B cell (primary cell): Measurements from ENCODE around the gene RNF220. TPM values are rescaled to one million over a fixed set of nuclear protein-coding genes. Genes with fewer than 3 reads are reported as not detected.

Experiments
- ATAC-seq: fragments of 200-7000 bp; cut with Tn5 transposase; one replicate; pipeline ENCODE4 v1.10.0; 2021; ENCODE audit warnings: low read depth, mild to moderate bottlenecking, moderate number of reproducible peaks, moderate library complexity
- CTCF ChIA-PET: fragments of 350-600 bp; sonication (Branson Sonifier 250); formaldehyde crosslinking; loops from one replicate; lab custom pipeline; 2021; ENCODE audit warnings: antibody characterized with exemption, inconsistent platforms; lab: Charles Lee
- POLR2A ChIA-PET: fragments of 350-600 bp; sonication (Branson Sonifier 250); formaldehyde crosslinking; loops from one replicate; lab custom pipeline; 2021; ENCODE audit warnings: antibody characterized with exemption; lab: Charles Lee
- DNase-seq: peaks from one replicate; pipeline ENCODE4 v3.0.0; 2013
- H2AFZ ChIP-seq: 2 replicates; pipeline ENCODE4 v1.6.1; 2012; ENCODE audit warnings: mild to moderate bottlenecking, low read depth, low read length; ENCODE audit not compliant: insufficient read depth, poor library complexity, severe bottlenecking
- H3K27ac ChIP-seq, 2 donors: 1 replicate in 1 of 2; 2 replicates in 1 of 2; pipeline ENCODE4 v1.5.1; 2012 to 2013; ENCODE audit warnings: low read length in 2 of 2, mild to moderate bottlenecking in 2 of 2, moderate library complexity in 1 of 2
- H3K27me3 ChIP-seq, 4 experiments: fragments of 200-600 bp in 1 of 4; sonication (generic) in 1 of 4; replicated peaks in 1 of 4; 1 replicate in 2 of 4; 2 replicates in 2 of 4; pipeline versions ENCODE4 v1.6.1 to v1.7.0; 2013 to 2016; ENCODE audit warnings: low read length in 3 of 4, mild to moderate bottlenecking in 2 of 4, mixed read lengths in 1 of 4, moderate library complexity in 1 of 4; ENCODE audit not compliant: insufficient read depth in 4 of 4, control insufficient read depth in 3 of 4; ENCODE audit errors: control extremely low read depth in 1 of 4
- H3K36me3 ChIP-seq, 2 experiments: replicated peaks in 1 of 2; 1 replicate in 1 of 2; 2 replicates in 1 of 2; pipeline versions ENCODE4 v1.6.1 to v1.7.1; 2013; ENCODE audit warnings: low read length in 1 of 2; ENCODE audit not compliant: insufficient read depth in 2 of 2, control insufficient read depth in 1 of 2; ENCODE audit errors: control extremely low read depth in 1 of 2, extremely low read depth in 1 of 2
- H3K4me1 ChIP-seq, 2 donors: fragments of 200-600 bp in 1 of 2; sonication (generic) in 1 of 2; 1 replicate in 1 of 2; 2 replicates in 1 of 2; pipeline versions ENCODE4 v1.5.1 to v1.6.1; 2013 to 2017; ENCODE audit warnings: low read length in 2 of 2; ENCODE audit not compliant: control insufficient read depth in 2 of 2, insufficient read depth in 2 of 2
- H3K4me2 ChIP-seq: replicated peaks from 2 replicates; pipeline ENCODE3; 2012; ENCODE audit warnings: mild to moderate bottlenecking, low read depth, low read length; ENCODE audit not compliant: poor library complexity, severe bottlenecking
- H3K4me3 ChIP-seq, 5 experiments: fragments of 200-600 bp in 1 of 5; sonication (generic) in 1 of 5; 1 replicate in 3 of 5; 2 replicates in 2 of 5; pipeline versions ENCODE4 v1.5.1 to v1.7.0; 2011 to 2016; ENCODE audit warnings: low read length in 4 of 5, mild to moderate bottlenecking in 4 of 5, low read depth in 2 of 5, control low read depth in 1 of 5, moderate library complexity in 1 of 5; ENCODE audit not compliant: insufficient read depth in 1 of 5; ENCODE audit errors: control extremely low read depth in 1 of 5, extremely low read depth in 1 of 5
- H3K79me2 ChIP-seq: fragments of 200-600 bp; sonication (generic); one replicate; pipeline ENCODE4 v1.6.0; 2016; ENCODE audit warnings: low read length; ENCODE audit not compliant: control insufficient read depth, insufficient read depth
- H3K9ac ChIP-seq: fragments of 200-600 bp; sonication (generic); 2 replicates; pipeline ENCODE4 v1.6.1; 2017; ENCODE audit warnings: mild to moderate bottlenecking, low read length, moderate library complexity
- H3K9me3 ChIP-seq, 3 donors: one replicate each; pipeline versions ENCODE4 v1.6.1 to v1.7.1; 2013; ENCODE audit warnings: low read length in 2 of 3; ENCODE audit not compliant: control insufficient read depth in 2 of 3, insufficient read depth in 1 of 3; ENCODE audit errors: control extremely low read depth in 1 of 3
- H4K20me1 ChIP-seq: 2 replicates; pipeline ENCODE4 v1.6.0; 2012; ENCODE audit warnings: mild to moderate bottlenecking, low read length; ENCODE audit not compliant: insufficient read depth, control insufficient read depth, poor library complexity, severe bottlenecking
- H3K27ac Mint-ChIP-seq: one replicate; pipeline ENCODE4 v1.8.0; 2021; ENCODE audit warnings: mixed read lengths
- H3K27me3 Mint-ChIP-seq: one replicate; pipeline ENCODE4 v1.8.0; 2021; ENCODE audit warnings: mixed read lengths
- H3K4me1 Mint-ChIP-seq: one replicate; pipeline ENCODE4 v1.8.0; 2021; ENCODE audit warnings: mixed read lengths
- H3K4me3 Mint-ChIP-seq: one replicate; pipeline ENCODE4 v1.8.0; 2021; ENCODE audit warnings: mixed read lengths
- H3K9me3 Mint-ChIP-seq: one replicate; pipeline ENCODE4 v1.8.0; 2022; ENCODE audit warnings: mixed read lengths; ENCODE audit not compliant: insufficient read depth
- CTCF ChIP-seq: fragments of 200-600 bp; IDR thresholded peaks from one replicate; pipeline ENCODE4 v1.8.0; 2022; ENCODE audit warnings: antibody characterized with exemption, mild to moderate bottlenecking
- EZH2 ChIP-seq: IDR thresholded peaks from 2 replicates; pipeline ENCODE4 v1.6.1; 2012; ENCODE audit warnings: borderline replicate concordance, low read depth, mild to moderate bottlenecking, moderate library complexity, low read length; ENCODE audit not compliant: insufficient read depth, poor library complexity, severe bottlenecking
- WGBS: methylation state at CpG from one replicate; pipeline ENCODE4 v1.1.5; 2013; ENCODE audit warnings: missing lambda C conversion rate; ENCODE audit not compliant: insufficient coverage; 5-methylcytosine and 5-hydroxymethylcytosine counted together
- intact Hi-C: fragments of 100-400 bp; cut with micrococcal nuclease; formaldehyde crosslinking; loops from one replicate; pipeline ENCODE4 v1.10.0; 2022
- polyA plus RNA-seq: library from polyadenylated mRNA; depleted of rRNA; stranded (reverse); fragments of >200 nt; gene quantifications from 2 replicates; pipeline ENCODE4 v1.2.3, GENCODE V29; 2012
- total RNA-seq, 2 donors: library from RNA; stranded (reverse); fragments of 120-200 nt in 1 of 2; gene quantifications; 1 replicate in 1 of 2; 2 replicates in 1 of 2; pipeline versions ENCODE4 v1.2.3 to v1.2.4, GENCODE V29; 2013 to 2022

The RNF220 gene
- total and polyA plus RNA-seq, 2 donors (not counting 1 experiment from before 2014, with no cell fraction given): 115 to 141 TPM

- TF ChIP-seq EZH2 (no peak), CTCF (no peak)
- Histone ChIP-seq H3K4me2 (no peak overlapping the region), H3K4me1 (no peaks in the 10 kb centered on the region), H3K9me3 (no peaks in the 10 kb centered on the region), H3K79me2 (no peaks in the 10 kb centered on the region), H4K20me1 (no peaks in the 10 kb centered on the region), H3K36me3 (no peaks in the 10 kb centered on the region), H3K4me3 (no peak overlapping the region), H3K27ac (no peak overlapping the region), H3K9ac (no peak overlapping the region), H3K27me3 (peaks cover 0 to 16% (median 8%) of the 10 kb centered on the region in 4 experiments), H2AFZ (no peak overlapping the region)
- Mint-ChIP-seq H3K27ac (no peak overlapping the region), H3K27me3 (peaks cover 22% of the 10 kb centered on the region), H3K4me3 (no peak overlapping the region), H3K9me3 (no peaks in the 10 kb centered on the region), H3K4me1 (no peaks in the 10 kb centered on the region)
- WGBS: 13% methylated on average over 1 of the region's 1 CpG
- ChIA-PET CTCF (no interaction called here), POLR2A (no interaction called here)
- intact Hi-C loops: no loop called here
- no peak for ATAC-seq
- DNase-seq: no peak
Measured at GRCh38 chr1:44389437-44389836, 15.6 kb upstream of the RNF220 start.

GRCh38 chr1:44390277-44390676 is 14.8 kb upstream of the RNF220 start:
- Histone ChIP-seq H3K27ac (no peak overlapping the region), H3K4me3 (no peak overlapping the region), H2AFZ (no peak overlapping the region), H4K20me1 (no peaks in the 10 kb centered on the region), H3K36me3 (no peaks in the 10 kb centered on the region), H3K79me2 (no peaks in the 10 kb centered on the region), H3K4me1 (no peaks in the 10 kb centered on the region), H3K9me3 (no peaks in the 10 kb centered on the region), H3K27me3 (peaks cover 0 to 16% (median 10%) of the 10 kb centered on the region in 4 experiments), H3K4me2 (no peak overlapping the region), H3K9ac (no peak overlapping the region)
- DNase-seq (no peak), ATAC-seq (no peak)
- WGBS: 60% methylated on average over 1 of the region's 1 CpG
- no peak overlapping the region for H3K27ac Mint-ChIP-seq
- no peak overlapping the region for H3K4me3 Mint-ChIP-seq
- TF ChIP-seq CTCF: no peak
- intact Hi-C loops: no loop called here
- POLR2A ChIA-PET: no interaction called here
- CTCF ChIA-PET: interaction anchor here (1.0 kb wide), 1 partner anchor 12 kb away, joined by 4 read pairs; no protein-coding TSS in a partner anchor
- peaks cover 24% of the 10 kb centered on the region for H3K27me3 Mint-ChIP-seq
- H3K9me3 Mint-ChIP-seq: no peaks in the 10 kb centered on the region
- no peaks in the 10 kb centered on the region for H3K4me1 Mint-ChIP-seq
